Measurements from ENCODE around the gene GTF2IRD1. TPM values are rescaled to one million over a fixed set of nuclear protein-coding genes. Genes with fewer than 3 reads are reported as not detected.

Gene GTF2IRD1
- total and polyA plus RNA-seq, 2 experiments from 2014 or later, result 28.7 to 37.1 TPM

DNA sequence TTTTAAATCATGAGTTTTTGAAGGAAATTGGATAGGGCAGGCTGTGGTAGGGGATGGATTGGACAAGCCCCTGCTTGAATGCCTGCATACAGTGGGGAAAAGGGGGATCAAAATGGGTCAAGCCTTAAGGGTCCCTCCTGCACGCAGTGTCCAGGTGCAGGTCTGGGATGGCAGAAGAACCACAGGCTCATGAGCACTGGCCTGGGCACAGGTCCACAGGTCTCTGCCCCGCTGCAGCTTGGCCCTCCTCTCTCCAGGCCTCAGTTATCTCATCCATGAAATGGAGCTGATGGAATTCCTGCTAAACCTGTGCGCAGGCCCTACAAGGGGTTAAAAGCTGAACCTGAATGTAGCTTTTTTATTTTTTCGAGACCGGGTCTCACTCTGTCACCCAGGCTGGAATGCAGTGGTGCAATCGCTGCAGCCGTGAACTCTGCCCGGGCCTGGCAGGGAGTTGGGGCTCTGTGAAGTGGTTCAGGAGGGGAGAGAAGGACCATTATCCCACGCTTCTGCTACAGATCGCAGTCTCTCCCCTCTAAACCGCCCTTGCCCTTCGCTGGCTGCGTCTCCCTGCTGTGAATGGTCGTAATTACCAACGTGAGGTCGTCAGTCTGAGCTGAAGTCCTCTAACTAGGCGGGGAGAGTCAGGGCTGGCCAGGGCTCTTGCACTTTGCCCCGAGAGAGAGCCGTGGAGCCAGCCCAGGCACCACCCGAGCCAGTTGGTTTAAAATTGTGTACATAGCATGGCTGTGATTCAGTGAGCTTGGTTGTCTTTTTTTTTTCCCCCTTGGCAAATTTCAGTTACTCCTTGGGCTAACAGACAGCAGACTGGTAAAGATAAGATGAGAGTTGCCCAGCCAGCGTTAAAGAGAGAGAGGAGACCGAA lies 126.3 kb downstream of the GTF2IRD1 start:
- H2AFZ ChIP-seq, result no peak overlapping the region
- H3K36me3 ChIP-seq (ENCODE audit: insufficient read depth), result no peaks in the 10 kb centered on the region
- H3K27ac ChIP-seq (ENCODE audit: low read depth), result 0 out of 2 replicates have a peak overlapping the region, but pooled peaks have one; percentile 50
- no peak for DNase-seq (ENCODE audit: low spot score)
- H3K4me1 ChIP-seq (ENCODE audit: insufficient read depth), result no peaks in the 10 kb centered on the region
- peaks cover 15% of the 10 kb centered on the region for H3K27me3 Mint-ChIP-seq (ENCODE audit: insufficient read depth, low read depth, poor library complexity)
- no peaks in the 10 kb centered on the region for H4K20me1 ChIP-seq (replicated peaks; ENCODE audit: insufficient read depth)
- no peak overlapping the region for H3K4me2 ChIP-seq
- H3K9me2 ChIP-seq (ENCODE audit: insufficient read depth), result no peaks in the 10 kb centered on the region
- H3K4me1 Mint-ChIP-seq, result peaks cover 10% of the 10 kb centered on the region
- no peaks in the 10 kb centered on the region for H3K27me3 ChIP-seq (ENCODE audit: insufficient read depth)
- no peak overlapping the region for H3K4me3 Mint-ChIP-seq
- H3K4me3 ChIP-seq, result no peak overlapping the region
- no peak for TF ChIP-seq EZH2phosphoT487 (IDR thresholded peaks at IDR 0.05; ENCODE audit: unreplicated experiment)
- TF ChIP-seq, protein P1, sequence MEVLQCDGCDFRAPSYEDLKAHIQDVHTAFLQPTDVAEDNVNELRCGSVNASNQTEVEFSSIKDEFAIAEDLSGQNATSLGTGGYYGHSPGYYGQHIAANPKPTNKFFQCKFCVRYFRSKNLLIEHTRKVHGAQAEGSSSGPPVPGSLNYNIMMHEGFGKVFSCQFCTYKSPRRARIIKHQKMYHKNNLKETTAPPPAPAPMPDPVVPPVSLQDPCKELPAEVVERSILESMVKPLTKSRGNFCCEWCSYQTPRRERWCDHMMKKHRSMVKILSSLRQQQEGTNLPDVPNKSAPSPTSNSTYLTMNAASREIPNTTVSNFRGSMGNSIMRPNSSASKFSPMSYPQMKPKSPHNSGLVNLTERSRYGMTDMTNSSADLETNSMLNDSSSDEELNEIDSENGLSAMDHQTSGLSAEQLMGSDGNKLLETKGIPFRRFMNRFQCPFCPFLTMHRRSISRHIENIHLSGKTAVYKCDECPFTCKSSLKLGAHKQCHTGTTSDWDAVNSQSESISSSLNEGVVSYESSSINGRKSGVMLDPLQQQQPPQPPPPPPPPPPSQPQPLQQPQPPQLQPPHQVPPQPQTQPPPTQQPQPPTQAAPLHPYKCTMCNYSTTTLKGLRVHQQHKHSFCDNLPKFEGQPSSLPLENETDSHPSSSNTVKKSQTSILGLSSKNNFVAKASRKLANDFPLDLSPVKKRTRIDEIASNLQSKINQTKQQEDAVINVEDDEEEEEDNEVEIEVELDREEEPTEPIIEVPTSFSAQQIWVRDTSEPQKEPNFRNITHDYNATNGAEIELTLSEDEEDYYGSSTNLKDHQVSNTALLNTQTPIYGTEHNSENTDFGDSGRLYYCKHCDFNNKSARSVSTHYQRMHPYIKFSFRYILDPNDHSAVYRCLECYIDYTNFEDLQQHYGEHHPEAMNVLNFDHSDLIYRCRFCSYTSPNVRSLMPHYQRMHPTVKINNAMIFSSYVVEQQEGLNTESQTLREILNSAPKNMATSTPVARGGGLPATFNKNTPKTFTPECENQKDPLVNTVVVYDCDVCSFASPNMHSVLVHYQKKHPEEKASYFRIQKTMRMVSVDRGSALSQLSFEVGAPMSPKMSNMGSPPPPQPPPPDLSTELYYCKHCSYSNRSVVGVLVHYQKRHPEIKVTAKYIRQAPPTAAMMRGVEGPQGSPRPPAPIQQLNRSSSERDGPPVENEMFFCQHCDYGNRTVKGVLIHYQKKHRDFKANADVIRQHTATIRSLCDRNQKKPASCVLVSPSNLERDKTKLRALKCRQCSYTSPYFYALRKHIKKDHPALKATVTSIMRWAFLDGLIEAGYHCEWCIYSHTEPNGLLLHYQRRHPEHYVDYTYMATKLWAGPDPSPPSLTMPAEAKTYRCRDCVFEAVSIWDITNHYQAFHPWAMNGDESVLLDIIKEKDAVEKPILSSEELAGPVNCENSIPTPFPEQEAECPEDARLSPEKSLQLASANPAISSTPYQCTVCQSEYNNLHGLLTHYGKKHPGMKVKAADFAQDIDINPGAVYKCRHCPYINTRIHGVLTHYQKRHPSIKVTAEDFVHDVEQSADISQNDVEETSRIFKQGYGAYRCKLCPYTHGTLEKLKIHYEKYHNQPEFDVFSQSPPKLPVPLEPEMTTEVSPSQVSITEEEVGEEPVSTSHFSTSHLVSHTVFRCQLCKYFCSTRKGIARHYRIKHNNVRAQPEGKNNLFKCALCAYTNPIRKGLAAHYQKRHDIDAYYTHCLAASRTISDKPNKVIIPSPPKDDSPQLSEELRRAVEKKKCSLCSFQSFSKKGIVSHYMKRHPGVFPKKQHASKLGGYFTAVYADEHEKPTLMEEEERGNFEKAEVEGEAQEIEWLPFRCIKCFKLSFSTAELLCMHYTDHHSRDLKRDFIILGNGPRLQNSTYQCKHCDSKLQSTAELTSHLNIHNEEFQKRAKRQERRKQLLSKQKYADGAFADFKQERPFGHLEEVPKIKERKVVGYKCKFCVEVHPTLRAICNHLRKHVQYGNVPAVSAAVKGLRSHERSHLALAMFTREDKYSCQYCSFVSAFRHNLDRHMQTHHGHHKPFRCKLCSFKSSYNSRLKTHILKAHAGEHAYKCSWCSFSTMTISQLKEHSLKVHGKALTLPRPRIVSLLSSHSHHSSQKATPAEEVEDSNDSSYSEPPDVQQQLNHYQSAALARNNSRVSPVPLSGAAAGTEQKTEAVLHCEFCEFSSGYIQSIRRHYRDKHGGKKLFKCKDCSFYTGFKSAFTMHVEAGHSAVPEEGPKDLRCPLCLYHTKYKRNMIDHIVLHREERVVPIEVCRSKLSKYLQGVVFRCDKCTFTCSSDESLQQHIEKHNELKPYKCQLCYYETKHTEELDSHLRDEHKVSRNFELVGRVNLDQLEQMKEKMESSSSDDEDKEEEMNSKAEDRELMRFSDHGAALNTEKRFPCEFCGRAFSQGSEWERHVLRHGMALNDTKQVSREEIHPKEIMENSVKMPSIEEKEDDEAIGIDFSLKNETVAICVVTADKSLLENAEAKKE (CRISPR knock-in tag; IDR thresholded peaks at IDR 0.05), result no peak
- TF ChIP-seq NANOG (IDR thresholded peaks at IDR 0.05; ENCODE audit: borderline replicate concordance), result no peak
- TF ChIP-seq STAT1 (IDR thresholded peaks at IDR 0.05; ENCODE audit: unreplicated experiment), result no peak
- no peak for TF ChIP-seq JUNB (IDR thresholded peaks at IDR 0.05; ENCODE audit: unreplicated experiment)
- TF ChIP-seq ZNF114 (CRISPR knock-in tag; IDR thresholded peaks at IDR 0.05), result no peak
- no peak for TF ChIP-seq POLR2AphosphoS5 (IDR thresholded peaks at IDR 0.05; ENCODE audit: low read depth)
- TF ChIP-seq, protein P2, sequence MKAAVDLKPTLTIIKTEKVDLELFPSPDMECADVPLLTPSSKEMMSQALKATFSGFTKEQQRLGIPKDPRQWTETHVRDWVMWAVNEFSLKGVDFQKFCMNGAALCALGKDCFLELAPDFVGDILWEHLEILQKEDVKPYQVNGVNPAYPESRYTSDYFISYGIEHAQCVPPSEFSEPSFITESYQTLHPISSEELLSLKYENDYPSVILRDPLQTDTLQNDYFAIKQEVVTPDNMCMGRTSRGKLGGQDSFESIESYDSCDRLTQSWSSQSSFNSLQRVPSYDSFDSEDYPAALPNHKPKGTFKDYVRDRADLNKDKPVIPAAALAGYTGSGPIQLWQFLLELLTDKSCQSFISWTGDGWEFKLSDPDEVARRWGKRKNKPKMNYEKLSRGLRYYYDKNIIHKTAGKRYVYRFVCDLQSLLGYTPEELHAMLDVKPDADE (IDR thresholded peaks at IDR 0.05), result no peak
- TF ChIP-seq ZNF331 (CRISPR knock-in tag; IDR thresholded peaks at IDR 0.05; ENCODE audit: low read depth), result no peak
- TF ChIP-seq, protein P3, sequence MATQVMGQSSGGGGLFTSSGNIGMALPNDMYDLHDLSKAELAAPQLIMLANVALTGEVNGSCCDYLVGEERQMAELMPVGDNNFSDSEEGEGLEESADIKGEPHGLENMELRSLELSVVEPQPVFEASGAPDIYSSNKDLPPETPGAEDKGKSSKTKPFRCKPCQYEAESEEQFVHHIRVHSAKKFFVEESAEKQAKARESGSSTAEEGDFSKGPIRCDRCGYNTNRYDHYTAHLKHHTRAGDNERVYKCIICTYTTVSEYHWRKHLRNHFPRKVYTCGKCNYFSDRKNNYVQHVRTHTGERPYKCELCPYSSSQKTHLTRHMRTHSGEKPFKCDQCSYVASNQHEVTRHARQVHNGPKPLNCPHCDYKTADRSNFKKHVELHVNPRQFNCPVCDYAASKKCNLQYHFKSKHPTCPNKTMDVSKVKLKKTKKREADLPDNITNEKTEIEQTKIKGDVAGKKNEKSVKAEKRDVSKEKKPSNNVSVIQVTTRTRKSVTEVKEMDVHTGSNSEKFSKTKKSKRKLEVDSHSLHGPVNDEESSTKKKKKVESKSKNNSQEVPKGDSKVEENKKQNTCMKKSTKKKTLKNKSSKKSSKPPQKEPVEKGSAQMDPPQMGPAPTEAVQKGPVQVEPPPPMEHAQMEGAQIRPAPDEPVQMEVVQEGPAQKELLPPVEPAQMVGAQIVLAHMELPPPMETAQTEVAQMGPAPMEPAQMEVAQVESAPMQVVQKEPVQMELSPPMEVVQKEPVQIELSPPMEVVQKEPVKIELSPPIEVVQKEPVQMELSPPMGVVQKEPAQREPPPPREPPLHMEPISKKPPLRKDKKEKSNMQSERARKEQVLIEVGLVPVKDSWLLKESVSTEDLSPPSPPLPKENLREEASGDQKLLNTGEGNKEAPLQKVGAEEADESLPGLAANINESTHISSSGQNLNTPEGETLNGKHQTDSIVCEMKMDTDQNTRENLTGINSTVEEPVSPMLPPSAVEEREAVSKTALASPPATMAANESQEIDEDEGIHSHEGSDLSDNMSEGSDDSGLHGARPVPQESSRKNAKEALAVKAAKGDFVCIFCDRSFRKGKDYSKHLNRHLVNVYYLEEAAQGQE (IDR thresholded peaks at IDR 0.05; ENCODE audit: unreplicated experiment), result no peak
- no peak for TF ChIP-seq CREB1 (CRISPR knock-in tag; IDR thresholded peaks at IDR 0.05; ENCODE audit: low read depth)
- TF ChIP-seq EZH2 (IDR thresholded peaks at IDR 0.05; ENCODE audit: low read depth, unreplicated experiment), result no peak
- TF ChIP-seq, protein P4, sequence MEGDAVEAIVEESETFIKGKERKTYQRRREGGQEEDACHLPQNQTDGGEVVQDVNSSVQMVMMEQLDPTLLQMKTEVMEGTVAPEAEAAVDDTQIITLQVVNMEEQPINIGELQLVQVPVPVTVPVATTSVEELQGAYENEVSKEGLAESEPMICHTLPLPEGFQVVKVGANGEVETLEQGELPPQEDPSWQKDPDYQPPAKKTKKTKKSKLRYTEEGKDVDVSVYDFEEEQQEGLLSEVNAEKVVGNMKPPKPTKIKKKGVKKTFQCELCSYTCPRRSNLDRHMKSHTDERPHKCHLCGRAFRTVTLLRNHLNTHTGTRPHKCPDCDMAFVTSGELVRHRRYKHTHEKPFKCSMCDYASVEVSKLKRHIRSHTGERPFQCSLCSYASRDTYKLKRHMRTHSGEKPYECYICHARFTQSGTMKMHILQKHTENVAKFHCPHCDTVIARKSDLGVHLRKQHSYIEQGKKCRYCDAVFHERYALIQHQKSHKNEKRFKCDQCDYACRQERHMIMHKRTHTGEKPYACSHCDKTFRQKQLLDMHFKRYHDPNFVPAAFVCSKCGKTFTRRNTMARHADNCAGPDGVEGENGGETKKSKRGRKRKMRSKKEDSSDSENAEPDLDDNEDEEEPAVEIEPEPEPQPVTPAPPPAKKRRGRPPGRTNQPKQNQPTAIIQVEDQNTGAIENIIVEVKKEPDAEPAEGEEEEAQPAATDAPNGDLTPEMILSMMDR (conservative IDR thresholded peaks at IDR 0.05; ENCODE audit: low read depth in 2 of 2), result no peak
- peak overlapping the region; percentile 53; the same call in 1 of the 2 replicates for H3K27ac Mint-ChIP-seq
- H3F3A ChIP-seq (replicated peaks; ENCODE audit: low read depth), result peaks cover 6% of the 10 kb centered on the region
- ATAC-seq, result peak; percentile 51
- no peaks in the 10 kb centered on the region for H3K9me3 Mint-ChIP-seq
- H3K79me2 ChIP-seq (replicated peaks; ENCODE audit: insufficient read depth), result no peaks in the 10 kb centered on the region
- peaks cover 6% of the 10 kb centered on the region; the same call in 1 of the 3 replicates for H3K36me3 Mint-ChIP-seq (ENCODE audit: low read depth)
